Fibroblast of lung (primary cell): ENCODE measurements around the gene MTARC1. TPM values are rescaled to one million over a fixed set of nuclear protein-coding genes. Genes with fewer than 3 reads are reported as not detected.

Source experiments
- DNase-seq, 2 donors: peaks; one replicate each; pipeline versions ENCODE4 v3.0.0 to v3.0.0-alpha.2; 2010; ENCODE audit warnings: low read depth in 2 of 2
- H2AFZ ChIP-seq: 2 replicates; pipeline ENCODE4 v1.5.1; 2012; ENCODE audit warnings: low read length, control low read depth, inconsistent platforms
- H3K27ac ChIP-seq: 2 replicates; pipeline ENCODE4 v1.5.1; 2011; ENCODE audit warnings: low read length, control low read depth; ENCODE audit not compliant: insufficient read depth
- H3K27me3 ChIP-seq: 2 replicates; pipeline ENCODE4 v1.5.1; 2011; ENCODE audit warnings: mild to moderate bottlenecking, low read length; ENCODE audit not compliant: control insufficient read depth, insufficient read depth
- H3K36me3 ChIP-seq: 2 replicates; pipeline ENCODE4 v1.5.1; 2011; ENCODE audit warnings: low read length; ENCODE audit not compliant: control insufficient read depth, insufficient read depth
- H3K4me1 ChIP-seq: 2 replicates; pipeline ENCODE4 v1.5.1; 2011; ENCODE audit warnings: low read length; ENCODE audit not compliant: control insufficient read depth, insufficient read depth; ENCODE audit errors: extremely low read depth
- H3K4me2 ChIP-seq: 2 replicates; pipeline ENCODE4 v1.5.1; 2011; ENCODE audit warnings: low read length, control low read depth; ENCODE audit not compliant: insufficient read depth; ENCODE audit errors: extremely low read depth
- H3K4me3 ChIP-seq, 4 experiments: fragments of 200-600 bp in 1 of 4; sonication (generic) in 1 of 4; replicated peaks in 1 of 4; 2 replicates each; pipeline ENCODE4 v1.5.1; 2011 to 2016; ENCODE audit warnings: low read length in 4 of 4, low read depth in 3 of 4, mild to moderate bottlenecking in 3 of 4, control low read depth in 2 of 4, inconsistent platforms in 1 of 4, mixed read lengths in 1 of 4; ENCODE audit not compliant: insufficient read depth in 1 of 4; ENCODE audit errors: control extremely low read depth in 1 of 4
- H3K79me2 ChIP-seq: 2 replicates; pipeline ENCODE4 v1.5.1; 2012; ENCODE audit warnings: mild to moderate bottlenecking, low read length, inconsistent platforms; ENCODE audit not compliant: control insufficient read depth, insufficient read depth
- H3K9ac ChIP-seq: 2 replicates; pipeline ENCODE4 v1.5.1; 2011; ENCODE audit warnings: mild to moderate bottlenecking, low read length, control low read depth; ENCODE audit not compliant: insufficient read depth
- H3K9me3 ChIP-seq: 2 replicates; pipeline ENCODE4 v1.5.1; 2012; ENCODE audit warnings: low read depth, low read length; ENCODE audit not compliant: control insufficient read depth, insufficient read depth
- H4K20me1 ChIP-seq: 2 replicates; pipeline ENCODE4 v1.5.1; 2011; ENCODE audit warnings: low read length; ENCODE audit not compliant: control insufficient read depth, insufficient read depth; ENCODE audit errors: extremely low read depth
- CTCF ChIP-seq, 2 donors: IDR thresholded peaks in 1 of 2; conservative IDR thresholded peaks in 1 of 2; 1 replicate in 1 of 2; 2 replicates in 1 of 2; pipeline ENCODE4 v1.5.1; 2011 to 2012; ENCODE audit warnings: low read length in 2 of 2, control low read depth in 1 of 2, inconsistent platforms in 1 of 2, low read depth in 1 of 2, mild to moderate bottlenecking in 1 of 2
- EZH2 ChIP-seq: IDR thresholded peaks from 2 replicates; pipeline ENCODE4 v1.5.1; 2012; ENCODE audit warnings: low read length, control low read depth, mild to moderate bottlenecking; ENCODE audit errors: missing control alignments
- polyA plus RNA-seq, 2 donors: library from polyadenylated mRNA; depleted of rRNA in 1 of 2; stranded (reverse) in 1 of 2; unstranded in 1 of 2; fragments of >200 nt; gene quantifications; 2 replicates each; pipeline ENCODE4 v1.2.1, GENCODE V29; 2011 to 2012; ENCODE audit warnings: missing spikeins in 1 of 2
- total RNA-seq: library from RNA; depleted of rRNA; stranded (reverse); fragments of >200 nt; gene quantifications from 2 replicates; pipeline ENCODE4 v1.2.1, GENCODE V29; 2014

MTARC1 gene
- total and polyA plus RNA-seq, 2 donors (not counting 1 experiment from before 2014, with no cell fraction given): 1.8 to 9.6 TPM

- H2AFZ ChIP-seq: no peak overlapping the region
- H3K4me3 ChIP-seq: no peak overlapping the region
- H3K27ac ChIP-seq: no peak overlapping the region
- H3K9me3 ChIP-seq: no peaks in the 10 kb centered on the region
- no peak overlapping the region for H3K4me2 ChIP-seq
- peaks cover 10% of the 10 kb centered on the region for H3K4me1 ChIP-seq
- DNase-seq: no peak
- no peak for TF ChIP-seq CTCF (conservative IDR thresholded peaks at IDR 0.05 in 1 of 2, IDR thresholded peaks at IDR 0.05 in 1 of 2; ENCODE audit: low read depth in 1 of 2, low read length in 2 of 2)
- H3K36me3 ChIP-seq: no peaks in the 10 kb centered on the region
- H3K9ac ChIP-seq: no peak overlapping the region
- peaks cover 9% of the 10 kb centered on the region for H3K27me3 ChIP-seq
- H3K79me2 ChIP-seq: no peaks in the 10 kb centered on the region
- H4K20me1 ChIP-seq: no peaks in the 10 kb centered on the region
These were observed 28.7 kb downstream of the MTARC1 start for GRCh38 chr1:220815409-220815808.

- Histone ChIP-seq H3K27me3 (peaks cover 10% of the 10 kb centered on the region), H3K36me3 (no peaks in the 10 kb centered on the region), H3K79me2 (no peaks in the 10 kb centered on the region), H3K4me3 (no peak overlapping the region), H3K4me2 (no peak overlapping the region), H3K9me3 (no peaks in the 10 kb centered on the region), H4K20me1 (no peaks in the 10 kb centered on the region), H3K9ac (no peak overlapping the region), H2AFZ (no peak overlapping the region), H3K4me1 (peaks cover 10% of the 10 kb centered on the region), H3K27ac (no peak overlapping the region)
- TF ChIP-seq EZH2 (no peak), CTCF (conservative IDR thresholded peaks at IDR 0.05 in 1 of 2, IDR thresholded peaks at IDR 0.05 in 1 of 2; ENCODE audit: low read depth in 1 of 2, low read length in 2 of 2) (no peak)
- peak; percentile 30 to 54 for DNase-seq
These were observed 31.2 kb downstream of the MTARC1 start for GRCh38 chr1:220817907-220818306.

- TF ChIP-seq CTCF (conservative IDR thresholded peaks at IDR 0.05 in 1 of 2, IDR thresholded peaks at IDR 0.05 in 1 of 2; ENCODE audit: low read depth in 1 of 2, low read length in 2 of 2) (no peak), EZH2 (no peak)
- Histone ChIP-seq H3K27ac (no peak overlapping the region), H4K20me1 (no peaks in the 10 kb centered on the region), H3K4me3 (no peak overlapping the region), H3K4me2 (no peak overlapping the region), H3K79me2 (no peaks in the 10 kb centered on the region), H3K9ac (no peak overlapping the region), H3K27me3 (peaks cover 11% of the 10 kb centered on the region), H3K4me1 (peaks cover 10% of the 10 kb centered on the region), H3K9me3 (no peaks in the 10 kb centered on the region), H3K36me3 (no peaks in the 10 kb centered on the region), H2AFZ (no peak overlapping the region)
- DNase-seq: peak; percentile 93 to 99
These were observed 31.9 kb downstream of the MTARC1 start for GRCh38 chr1:220818421-220819173.
